HG03354 (cell line): ENCODE results near the gene ARHGAP44.

Experiments
- ATAC-seq: cut with Tn5 transposase; IDR thresholded peaks from one replicate; pipeline ENCODE4 v1.9.1; 2021; ENCODE audit warnings: mild to moderate bottlenecking; ENCODE audit not compliant: unreplicated experiment, poor library complexity, severe bottlenecking

Gene ARHGAP44

DNA sequence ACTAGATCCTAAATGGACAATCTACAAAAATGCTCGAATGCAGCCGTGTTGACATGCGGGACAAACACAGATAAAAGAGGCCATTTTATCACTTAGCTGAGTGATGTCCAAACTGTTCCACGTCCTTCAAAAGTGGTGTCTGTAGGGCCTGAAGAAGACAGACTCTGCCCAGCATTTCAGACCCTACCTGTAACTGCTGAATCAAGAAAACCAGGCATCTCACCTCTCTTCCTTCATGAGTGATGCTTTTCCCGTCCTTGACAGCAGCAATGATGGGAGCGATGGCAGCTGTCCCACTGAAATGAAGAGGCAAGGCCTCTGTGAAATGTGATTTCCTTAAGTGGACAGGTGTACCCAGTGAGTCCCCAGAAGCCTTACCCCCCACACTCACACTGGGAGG is 216.2 kb downstream of the ARHGAP44 start:
- no peak for ATAC-seq

DNA sequence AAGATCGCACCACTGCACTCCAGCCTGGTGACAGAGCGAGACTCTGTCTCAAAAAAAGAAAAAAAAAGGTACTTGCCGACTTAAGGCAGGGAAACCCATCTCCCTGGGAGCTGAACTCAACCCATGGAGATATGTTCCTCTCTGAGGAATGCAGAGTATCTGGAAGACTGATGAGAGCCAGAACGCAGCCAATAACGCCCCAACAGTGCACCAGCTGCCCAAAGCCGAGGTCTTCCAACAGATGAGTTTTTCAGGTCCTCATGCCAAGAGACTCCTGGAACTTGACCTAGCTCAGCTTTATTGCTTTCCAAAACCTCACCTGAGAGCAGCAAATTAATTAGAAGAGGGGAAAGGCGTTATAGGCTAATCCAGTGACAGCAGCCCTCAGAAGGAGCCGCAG is 219.2 kb downstream of the ARHGAP44 start:
- ATAC-seq = no peak

DNA sequence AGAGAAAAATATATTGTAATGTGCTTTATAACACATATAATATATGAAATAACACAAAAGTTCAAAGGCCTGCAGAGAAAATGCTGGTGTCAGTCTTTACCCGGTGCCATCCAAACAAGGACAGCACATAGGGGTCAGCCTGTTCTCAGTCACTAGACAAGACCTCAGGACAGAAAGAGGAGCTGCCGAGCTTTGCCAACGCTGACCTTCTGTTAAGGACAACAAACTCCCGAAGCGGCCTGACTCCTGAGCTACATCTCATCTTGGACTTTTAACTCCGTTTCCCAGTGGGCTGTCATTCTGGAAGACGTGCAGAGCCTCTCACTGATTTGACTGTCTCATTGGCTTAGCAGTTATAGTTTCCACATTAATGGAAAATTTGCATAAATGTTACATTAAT is 221.7 kb downstream of the ARHGAP44 start:
- ATAC-seq = no peak

DNA sequence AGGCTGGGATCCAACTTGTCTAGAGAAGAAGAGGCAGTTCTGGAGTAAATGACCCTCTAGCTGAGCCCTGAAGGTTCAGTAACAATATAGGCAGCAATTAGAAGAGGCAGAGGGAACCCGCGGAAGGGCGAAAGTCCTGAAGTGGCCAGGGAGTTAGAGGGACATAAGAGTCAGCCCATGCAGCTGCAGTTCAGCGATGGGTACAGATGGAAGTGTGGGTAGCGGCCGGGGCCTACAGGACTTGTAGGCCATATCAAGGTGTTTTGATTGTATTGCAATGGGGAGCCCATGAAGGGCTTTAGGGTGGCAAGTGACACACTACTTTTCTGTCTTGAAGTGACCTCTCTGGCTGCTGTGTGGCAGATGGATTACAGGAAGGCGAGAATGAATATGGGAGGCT is 225.5 kb downstream of the ARHGAP44 start:
- ATAC-seq = no peak

DNA sequence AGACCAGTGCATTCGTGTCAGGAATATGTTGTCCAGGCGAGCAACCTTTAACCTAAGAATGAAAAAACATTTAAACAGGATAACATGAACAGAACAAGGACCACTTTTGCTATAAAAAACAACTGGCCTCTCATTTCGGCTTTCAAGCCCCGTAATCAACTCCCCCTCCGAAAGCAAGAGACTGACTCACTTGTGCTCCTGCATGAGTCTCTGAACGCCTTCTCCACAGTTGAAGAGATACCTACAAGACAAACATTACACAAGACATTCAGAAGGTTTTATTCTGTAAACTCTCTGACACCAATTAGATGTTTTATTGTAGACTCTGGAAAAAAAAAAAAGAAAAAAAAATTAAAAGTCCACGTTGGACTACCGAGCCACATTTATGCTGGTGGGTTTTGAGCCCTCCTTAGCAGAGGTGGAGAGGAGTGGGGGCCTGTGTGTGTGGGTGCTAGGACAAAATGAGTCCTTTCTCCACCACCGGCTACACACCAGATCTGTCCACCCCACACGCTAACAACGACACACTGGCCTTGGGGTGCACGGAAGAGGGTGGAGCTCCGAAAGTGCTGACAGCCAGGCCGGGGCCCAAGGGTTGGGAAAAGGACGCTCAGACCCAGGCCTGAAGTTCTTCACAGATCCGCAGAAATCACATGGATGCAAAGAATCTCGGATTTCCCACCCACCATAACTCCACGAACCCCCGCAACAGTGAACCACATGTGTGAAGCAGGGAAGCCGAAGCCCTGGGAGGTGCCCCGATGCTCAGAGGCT is 227.8 kb downstream of the ARHGAP44 start:
- peak; percentile 11 for ATAC-seq

DNA sequence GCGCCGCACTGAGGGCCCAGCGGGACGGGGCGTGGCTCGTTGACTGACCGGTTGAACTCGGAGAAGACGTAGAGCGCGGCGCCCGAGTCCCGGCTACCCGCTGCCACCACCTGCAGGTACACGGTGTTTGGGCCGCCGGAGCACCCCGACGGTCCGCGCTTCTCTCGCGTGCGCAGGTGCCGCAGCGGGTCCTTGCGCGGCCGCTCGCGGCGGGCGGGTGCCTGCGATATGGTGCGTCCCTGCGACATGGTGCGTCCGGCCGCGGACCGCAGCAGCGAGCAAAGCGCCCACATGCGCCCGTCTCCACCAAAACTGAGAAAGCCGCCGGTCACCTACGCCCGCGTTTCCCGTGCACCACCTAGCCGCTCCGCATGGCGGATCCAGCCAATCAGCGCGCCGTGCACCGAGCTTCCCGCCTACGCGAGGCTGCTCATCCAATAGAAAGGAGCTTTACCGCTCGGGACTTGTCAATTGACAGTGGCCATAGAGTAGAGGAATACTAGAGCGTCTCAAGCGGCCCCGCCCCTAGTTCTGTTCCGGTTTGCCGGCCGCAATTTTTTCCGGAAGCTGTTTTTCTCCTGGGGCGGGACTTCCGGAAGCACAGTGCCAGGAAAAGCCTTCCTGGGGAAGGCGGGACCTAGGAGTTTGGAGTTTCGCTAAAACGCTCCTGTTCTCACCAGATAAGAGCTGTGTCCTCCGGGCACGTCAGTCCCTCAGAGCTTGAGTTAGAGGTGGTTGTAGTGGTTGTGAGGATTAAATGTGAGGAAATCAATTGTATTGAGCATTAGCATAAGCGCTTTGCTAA is 228.6 kb downstream of the ARHGAP44 start, which contains the start of gene ELAC2:
ELAC2 (minus strand) TSS at position 373 of the 805 bp plus-strand sequence; CDS start at position 293, 80 bp downstream.
- peak; percentile 98 for ATAC-seq

DNA sequence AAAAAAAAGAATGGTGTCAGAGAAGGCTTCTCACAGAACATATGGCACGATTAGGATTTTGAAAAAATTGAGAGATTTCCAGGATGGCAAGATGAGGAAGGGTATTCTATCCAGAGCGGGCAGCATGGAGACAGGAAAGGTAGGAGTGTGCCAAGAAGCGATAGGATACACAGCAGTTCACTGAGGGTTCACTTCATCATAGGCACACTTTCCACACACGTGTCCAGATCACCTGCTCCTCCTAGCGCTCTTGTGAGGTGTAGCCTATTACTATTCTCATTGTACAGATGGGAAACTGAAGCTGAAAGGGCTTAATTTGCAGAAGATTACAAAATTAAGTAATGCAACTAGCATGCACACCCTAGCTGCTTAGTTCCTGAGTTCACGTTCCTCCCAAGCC is 234.7 kb downstream of the ARHGAP44 start:
- peak; percentile 15 for ATAC-seq

DNA sequence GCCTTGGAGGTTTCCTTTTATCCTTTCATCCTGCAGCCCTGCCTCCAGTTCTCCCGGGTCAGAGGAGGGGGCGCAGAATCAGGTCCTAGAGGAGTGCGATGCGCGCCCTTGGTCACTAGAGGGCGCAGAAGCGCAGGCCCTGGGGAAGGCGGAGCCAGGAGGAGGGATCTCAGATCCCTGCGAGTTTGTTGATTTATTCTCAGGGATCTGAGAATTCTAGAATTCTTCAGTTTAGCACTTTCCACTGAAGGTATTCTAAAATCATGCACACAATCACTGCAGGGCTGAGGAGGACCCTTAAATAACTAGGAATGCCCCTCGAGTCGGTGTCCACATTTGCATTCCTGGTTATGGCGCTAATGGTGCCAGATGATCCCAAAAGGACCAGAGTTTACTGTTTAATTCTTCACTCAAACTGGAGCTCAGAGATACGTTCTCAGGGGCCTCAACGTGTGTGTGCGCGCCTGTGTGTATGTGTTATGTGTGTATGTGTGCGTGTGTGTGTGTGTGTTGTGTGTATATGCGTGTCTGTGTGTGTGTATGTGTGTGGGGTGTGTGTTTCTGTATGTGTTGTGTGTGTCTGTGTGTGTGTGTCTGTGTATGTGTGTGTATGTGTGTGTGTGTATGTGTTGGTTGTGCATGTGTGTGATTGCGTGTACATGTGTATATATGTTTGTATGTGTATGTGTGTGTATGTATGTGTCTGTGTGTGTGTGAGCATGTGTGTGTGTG is 235.4 kb downstream of the ARHGAP44 start:
- ATAC-seq = peak; percentile 96

DNA sequence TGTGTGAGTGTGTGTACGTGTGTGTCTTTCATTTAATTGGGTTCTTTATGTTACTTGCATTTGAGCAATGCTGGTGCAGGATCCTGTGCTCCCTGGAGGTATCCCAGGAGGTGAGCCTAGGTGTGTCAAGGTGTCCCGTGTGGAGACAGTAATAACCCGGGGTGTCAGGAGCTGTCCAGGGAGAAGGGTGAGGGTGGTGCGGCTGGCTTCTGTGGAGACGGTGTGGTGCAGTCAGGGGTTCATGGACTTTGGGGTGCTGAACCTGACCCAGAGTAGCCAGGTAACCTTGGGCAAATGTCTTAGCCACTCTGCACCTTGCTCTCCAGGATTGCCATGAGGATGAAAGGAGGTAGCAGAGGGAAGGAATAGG is 235.9 kb downstream of the ARHGAP44 start:
- ATAC-seq = no peak

DNA sequence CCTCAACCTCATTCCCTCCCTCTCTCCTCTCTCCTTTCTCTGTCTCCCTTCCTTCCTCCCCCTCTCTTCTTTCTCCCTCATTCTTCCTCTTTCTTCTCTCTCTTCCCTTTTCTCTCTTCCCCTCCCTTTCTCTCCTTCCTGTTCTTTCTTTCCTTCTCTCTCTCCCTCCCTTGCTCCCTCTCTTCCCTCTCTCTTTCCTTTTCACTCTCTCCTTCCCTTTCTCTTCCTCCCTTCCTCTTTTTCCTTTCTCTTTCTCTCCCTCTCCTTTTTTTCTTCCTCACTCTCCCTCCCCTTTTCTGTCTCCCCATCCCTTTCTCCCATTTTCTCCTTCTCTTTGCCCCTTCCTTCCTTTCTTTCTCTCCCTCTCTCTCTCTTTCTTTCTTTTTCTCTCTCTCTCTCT is 236.4 kb downstream of the ARHGAP44 start:
- no peak for ATAC-seq

DNA sequence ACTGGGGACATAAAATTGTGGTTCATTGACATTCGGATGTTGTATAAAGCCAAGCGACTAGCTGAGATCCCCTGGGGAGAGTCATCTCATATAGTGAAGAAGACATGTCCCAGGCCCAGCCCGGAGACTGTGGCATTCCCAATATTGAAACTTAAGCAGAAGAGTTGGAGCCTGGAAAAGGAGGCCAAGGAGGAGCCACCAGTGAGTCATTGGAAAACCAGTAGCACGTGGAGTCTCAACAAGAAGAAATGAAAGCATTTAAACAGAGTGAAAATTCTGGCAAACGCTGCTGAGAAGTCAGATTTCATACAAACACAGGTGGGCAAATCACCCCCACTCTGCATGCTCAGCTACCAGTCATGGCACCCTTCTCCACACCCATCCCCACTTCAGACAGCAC is 237.9 kb downstream of the ARHGAP44 start:
- no peak for ATAC-seq

DNA sequence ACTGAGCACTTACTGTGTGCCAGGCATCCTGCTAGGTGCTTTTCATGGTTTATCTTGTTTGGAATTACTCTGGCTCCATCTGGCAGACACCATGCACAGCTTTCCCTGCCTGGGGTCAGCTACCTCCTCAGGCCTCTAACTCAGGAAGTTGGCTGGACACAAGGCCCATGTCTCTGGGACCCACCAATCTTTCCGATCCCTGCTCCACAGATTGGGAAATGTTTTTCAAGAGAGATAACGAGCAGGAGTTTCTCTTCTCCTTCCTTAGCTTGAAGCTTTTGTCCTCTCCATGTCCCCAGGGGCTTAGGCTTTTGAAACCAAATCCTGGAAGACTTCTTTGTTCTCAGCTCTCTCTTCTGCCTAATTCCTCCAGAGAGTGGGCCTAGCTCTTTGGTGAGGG is 240.0 kb downstream of the ARHGAP44 start:
- no peak for ATAC-seq

DNA sequence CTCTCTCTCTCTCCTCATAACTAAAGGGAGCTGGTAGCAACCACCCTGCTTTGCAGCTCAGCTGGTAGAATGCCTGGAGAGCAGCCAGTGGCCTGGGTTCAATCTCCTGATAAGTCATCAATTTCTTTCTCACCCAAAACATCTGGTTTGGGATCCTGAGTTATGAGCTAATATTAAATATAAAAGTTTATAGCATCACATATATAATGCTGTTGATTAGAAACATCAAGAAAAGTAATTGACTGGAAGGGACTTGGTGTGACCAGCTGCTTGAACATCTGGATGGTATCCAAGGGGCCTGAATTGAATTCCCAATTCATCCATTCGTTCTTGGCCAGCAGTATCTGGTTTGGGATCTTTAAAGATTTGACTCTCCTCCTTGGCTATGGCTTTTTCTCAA is 240.8 kb downstream of the ARHGAP44 start:
- ATAC-seq = no peak

DNA sequence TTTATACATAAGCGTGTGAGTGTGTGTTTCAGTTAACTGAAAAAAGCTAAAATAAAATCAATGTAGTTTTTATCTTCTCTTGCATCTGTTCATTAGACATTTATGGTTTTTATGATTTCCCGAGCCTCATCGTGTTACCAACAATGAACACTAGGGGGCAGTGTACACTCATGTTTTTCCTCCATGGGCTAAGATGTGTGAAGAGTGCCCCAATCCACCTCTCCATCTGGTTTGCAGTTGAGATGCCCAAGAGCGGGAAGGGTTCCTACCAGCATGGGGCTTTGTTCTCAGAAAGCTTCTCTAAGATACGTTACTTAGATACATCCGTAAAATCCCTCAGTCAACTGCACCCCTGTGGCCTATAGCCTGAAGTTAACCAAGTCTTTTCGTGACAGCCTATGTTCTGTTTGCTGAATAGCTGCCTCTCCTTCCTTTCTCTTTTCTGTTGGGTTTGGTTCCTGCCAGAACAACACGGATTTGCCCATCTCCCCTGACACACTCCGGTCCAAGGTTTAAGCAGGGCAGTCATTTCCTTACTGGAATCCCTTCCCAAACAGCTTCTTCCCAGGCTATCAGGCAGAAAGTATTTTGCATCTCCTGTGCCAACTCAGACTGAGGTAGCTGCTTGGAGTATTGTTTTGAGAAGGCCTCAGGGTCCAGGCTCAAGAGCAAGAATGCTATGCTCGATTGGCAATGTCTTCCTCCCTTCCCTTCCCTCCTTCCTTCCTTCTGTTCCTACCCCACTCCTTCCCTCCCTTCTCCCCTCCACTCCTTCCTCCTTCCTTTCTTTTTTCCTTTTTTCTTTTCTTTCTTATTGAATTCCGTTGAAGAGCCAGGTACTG is 241.4 kb downstream of the ARHGAP44 start:
- ATAC-seq = no peak

DNA sequence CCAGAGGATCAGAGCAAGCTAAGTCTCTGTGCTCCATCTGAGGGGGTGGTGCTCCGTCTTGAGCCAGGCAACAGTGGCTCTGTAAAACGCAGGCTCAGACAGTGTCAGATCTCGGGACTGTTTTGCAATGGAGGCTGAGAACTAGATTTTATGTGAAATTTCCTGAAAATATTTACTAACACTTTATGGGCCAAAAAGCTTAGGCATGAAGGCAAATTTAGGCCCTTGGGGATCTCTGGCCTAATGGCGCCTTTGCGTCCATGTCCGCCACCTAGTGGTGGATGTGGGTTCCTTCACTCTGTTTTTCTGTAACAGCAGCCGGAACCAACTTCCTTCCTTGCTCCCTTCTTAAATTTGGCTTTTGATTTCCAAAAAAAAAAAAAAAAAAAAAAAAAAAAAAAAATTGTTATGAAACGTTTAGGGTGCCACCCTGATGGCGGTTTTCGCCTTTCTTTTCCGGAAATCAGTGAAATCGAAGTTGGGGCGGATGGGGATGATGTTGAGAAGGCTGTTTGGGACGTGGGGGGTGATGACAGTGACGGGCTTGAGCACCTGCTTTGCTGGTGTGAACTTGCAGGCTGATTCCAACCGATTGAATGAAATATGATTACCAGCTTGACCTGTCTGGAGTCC is 242.5 kb downstream of the ARHGAP44 start:
- peak; percentile 85 for ATAC-seq

DNA sequence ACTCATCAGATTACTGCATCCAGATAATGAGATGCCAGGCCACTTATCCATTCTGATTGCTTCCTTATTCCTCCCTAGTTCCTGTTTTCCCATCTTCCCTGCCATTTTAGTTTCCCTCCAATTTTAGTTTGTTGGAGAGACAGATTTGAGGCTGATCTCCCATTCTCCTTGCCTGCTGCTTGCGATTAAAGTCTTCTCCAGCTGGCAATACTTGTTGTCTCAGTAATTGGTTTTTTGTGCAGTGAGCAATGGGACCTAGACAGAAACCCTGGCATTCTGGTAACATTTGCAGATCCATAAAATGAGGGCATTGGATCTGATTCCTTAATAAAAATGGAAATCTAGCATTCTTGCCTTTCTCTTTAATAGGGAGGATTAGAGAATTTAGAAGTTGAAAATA is 246.1 kb downstream of the ARHGAP44 start:
- no peak for ATAC-seq

DNA sequence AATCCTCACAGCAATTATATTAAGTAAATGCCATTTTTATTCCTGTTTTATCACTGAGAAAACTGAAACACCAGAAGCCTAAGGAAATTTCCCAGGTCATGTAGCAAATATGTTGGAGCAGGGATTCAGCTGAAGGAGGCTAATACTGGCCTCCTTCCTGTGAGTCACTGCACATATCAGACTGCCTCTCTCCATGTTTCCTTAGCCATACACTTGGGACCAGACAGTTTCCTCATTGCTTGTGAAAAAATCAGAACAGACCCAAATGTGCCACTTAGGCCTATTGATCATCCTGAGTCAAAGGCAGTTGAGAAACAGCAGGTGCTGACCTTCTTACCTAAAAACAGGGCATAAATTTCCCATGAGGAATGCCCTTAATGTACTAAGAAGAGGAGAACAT is 247.5 kb downstream of the ARHGAP44 start:
- no peak for ATAC-seq

DNA sequence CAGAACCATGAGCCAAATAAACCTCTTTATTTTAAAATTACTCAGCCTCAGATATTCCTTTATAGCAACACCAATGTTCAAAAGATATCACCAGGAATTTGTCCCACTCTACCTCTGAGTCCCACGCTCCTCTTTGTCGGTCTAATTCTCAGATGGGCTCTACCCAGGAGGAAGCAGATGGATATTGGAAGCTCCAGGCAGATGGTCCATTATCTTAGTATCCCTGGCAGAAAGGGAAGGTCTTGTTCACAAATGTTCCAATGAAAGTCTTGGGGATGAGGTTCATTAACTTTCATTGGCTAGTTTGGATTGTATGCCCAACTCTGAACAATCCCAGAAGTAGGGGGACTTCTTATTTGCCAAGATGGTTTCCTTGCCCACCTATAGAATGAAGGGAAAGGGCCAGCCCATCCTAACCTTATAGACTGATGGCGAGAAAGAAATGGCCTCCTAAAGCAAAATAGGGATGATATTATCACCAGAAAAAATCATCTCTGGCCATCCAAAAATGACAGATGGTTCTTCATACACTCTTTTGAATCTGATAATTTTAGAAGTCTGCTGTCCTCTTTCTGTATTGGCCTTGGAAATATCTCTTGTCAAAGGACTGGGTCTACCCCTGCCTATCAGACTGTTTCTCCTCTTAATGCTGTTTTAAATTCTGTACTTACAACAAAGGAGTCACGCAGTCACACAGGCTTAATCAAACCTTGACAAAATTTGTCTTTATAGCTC is 249.8 kb downstream of the ARHGAP44 start:
- no peak for ATAC-seq
